HCEC 1CT (cell line): ENCODE data around the gene RSRC2.
"Not testable (repeated sequence)": the region's sequence is repeated elsewhere in the genome, so short reads cannot be mapped to it uniquely, and the experiment has no call there.

Experiments used
- DNase-seq: peaks from one replicate; pipeline ENCODE4 v3.0.0-alpha.2; 2017

The RSRC2 gene

GRCh38 chr12:122483969-122484368, 42.8 kb downstream of the RSRC2 start:
- DNase-seq: no peak

DNA sequence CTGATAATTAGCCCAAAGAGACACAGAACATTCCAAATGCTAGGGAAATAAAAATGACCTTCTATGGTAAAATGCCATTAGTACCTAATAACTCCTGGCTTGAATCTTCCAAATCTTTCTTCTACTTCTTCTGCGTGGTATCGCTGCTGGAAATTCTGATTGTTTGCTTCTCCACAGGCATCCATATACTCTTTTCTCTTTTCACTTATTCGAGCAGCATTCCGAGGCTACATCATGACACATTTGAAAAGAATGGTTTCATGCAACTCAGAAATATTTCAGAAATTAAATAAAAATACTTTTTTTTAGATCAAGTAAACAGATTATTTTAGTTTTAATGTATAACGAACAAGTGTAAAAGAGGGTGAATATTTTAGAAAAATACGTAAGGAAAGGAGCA, 44.9 kb downstream of the RSRC2 start:
- no peak for DNase-seq

DNA sequence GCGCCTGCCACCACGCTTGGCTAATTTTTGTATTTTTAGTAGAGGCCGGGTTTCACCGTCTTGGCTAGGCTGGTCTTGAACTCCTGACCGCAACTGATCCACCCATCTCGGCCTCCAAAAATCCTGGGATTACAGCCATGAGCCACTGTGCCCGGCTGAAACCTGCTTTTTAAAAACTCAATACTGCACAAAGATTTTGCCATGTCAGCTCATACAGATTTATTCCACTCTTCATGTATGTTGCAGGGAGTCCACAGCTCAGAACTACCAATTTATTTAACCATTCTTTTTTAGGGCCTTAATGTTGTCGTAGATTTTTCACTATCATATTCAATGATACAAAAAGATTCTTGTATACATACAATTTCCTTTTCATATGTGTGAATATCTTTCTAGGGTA, 46.0 kb downstream of the RSRC2 start:
- DNase-seq: no peak

GRCh38 chr12:122474324-122474716, 52.4 kb downstream of the RSRC2 start:
- DNase-seq: no peak

DNA sequence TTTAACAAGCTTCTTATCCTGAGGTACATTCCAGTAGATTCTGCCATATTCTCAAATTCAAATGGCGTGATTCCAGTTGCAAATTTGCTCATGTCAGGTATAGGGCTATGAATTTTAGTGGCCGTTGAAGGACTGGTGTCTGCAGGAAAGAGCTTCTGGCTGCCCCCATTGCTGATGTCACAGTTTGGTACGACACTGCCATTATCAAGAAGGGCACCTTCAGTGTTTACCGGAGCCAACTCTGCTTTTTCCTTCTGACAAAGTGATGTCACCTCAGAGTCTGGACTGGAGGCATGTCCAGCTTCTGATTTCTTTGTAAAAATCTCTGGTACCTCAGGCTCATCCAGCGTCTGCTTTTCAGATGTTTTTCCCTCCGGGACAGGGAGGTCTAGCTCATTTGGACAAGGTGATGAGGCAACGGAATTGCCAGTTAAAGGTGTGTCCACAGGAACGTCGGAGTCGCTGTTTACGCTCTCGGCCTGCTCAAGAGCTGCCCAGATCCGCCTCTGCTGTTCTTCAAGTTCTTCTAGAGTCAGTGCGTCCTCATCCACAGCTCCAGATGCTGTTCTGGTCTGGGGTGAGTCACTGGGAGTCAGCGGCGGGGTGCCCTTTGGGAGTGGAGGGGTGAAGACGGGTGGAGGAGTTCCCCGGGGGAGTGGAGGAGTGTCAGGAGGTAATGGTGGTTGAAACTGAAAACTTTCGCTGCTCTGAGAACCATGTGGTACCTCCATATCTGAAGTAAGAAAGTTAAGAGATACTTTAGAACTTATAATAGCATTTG, 53.0 kb downstream of the RSRC2 start:
- peak; percentile 90 for DNase-seq

- peak; percentile 78 for DNase-seq
These were observed 55.2 kb downstream of the RSRC2 start for GRCh38 chr12:122471324-122472226.

GRCh38 chr12:122470576-122470975, 56.2 kb downstream of the RSRC2 start:
- DNase-seq: not testable (repeated sequence)

DNA sequence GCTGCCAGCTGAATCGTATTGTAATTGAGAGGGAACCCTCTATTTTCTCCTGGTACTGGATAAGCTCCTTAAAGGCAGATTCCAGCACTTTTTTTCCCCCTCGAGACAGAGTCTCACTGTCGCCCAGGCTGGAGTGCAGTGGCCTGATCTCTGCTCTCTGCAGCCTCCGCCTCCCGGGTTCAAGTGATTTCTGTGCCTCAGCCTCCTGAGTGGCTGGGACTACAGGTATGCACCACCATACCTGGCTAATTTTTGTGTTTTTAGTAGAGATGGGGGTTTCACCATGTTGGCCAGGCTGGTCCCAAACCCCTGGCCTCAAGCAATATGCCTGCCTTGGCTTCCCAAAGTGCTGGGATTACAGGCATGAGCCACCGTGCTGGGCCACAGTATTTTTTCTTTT, 56.9 kb downstream of the RSRC2 start:
- DNase-seq: not testable (repeated sequence)

GRCh38 chr12:122467983-122468382, 58.8 kb downstream of the RSRC2 start:
- no peak for DNase-seq

DNA sequence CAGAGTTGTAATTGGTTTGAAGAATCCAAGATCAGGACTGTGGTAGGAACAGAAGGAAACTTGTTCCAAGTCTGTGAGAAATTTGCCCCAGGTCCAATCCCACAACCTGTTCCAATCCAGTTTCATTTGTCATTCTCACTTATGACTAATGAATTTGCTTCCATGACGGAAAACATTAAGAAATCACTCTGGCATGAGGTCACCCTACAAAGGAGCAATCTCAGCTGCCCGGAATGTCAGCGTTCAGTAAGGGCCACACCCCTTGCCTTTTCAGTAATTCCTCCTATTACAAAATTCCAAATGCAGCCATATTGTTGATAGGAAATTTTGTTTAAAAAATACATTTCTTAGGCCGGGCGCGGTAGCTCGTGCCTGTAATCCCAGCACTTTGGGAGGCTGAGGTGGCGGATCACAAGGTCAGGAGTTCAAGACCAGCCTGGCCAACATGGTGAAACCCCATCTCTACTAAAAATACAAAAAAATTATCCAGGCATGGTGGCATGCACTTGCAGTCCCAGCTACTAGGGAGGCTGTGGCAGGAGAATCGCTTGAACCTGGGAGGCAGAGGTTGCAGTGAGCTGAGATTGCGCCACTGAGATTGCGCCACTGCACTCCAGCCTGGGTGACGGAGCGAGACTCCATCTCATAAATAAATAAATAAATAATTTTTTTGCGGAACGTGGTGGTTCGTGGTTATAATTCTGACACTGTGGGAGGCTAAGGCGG, 62.3 kb downstream of the RSRC2 start:
- peak; percentile 99 for DNase-seq

DNA sequence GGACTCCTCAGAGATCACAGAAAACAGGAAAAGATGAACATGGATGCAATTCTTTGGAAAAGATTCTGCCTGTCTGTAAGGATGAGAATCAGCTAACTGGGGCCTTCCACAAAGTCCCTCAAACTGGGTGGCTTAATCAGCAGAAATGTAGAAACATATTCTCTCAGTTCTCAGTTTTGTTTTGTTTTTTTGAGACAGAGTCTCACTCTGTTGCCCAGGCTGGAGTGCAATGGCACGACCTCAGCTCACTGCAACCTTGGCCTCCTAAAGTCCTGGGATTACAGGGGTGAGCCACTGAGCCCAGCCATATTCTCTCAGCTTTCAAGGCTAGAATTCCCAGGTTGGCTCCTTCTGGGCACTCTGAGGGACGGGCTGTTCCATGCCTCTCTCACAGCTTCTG, 66.1 kb downstream of the RSRC2 start:
- no peak for DNase-seq

DNA sequence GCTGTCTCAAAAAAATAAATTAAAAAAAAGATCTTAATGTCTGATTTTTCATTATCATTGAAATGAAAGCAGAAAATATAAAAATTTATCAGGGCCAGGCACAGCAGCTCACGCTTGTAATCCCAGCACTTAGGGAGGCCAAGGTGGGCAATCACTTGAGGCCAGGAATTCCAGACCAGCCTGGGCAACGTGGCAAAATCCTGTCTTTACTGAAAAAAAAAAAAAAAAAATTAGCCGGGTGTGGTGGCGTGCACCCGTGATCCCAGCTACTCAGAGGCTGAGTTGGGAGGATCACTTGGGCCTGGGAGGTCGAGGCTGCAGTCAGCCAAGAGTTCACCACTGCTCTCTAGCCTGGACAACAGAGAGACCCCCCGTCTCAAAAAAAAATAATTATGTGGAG, 66.7 kb downstream of the RSRC2 start:
- DNase-seq: no peak

DNA sequence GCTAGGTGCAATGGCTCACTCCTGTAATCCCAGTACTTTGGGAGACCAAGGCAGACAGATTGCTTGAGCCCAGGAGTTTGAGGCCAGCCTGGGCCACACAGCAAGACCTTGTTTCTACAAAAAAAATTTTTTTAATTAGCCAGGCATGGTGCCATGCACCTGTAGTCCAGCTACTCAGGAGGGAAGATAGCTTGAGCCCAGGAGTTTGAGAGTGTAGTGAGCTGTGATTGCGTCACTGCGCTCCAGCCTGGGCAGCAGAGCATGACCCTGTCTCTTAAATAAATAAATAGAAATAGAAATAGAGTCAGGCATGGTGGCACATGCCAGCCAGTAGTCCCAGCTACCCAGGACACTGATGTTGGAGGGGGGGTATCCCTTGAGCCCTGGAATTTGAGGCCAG, 67.5 kb downstream of the RSRC2 start:
- no peak for DNase-seq

GRCh38 chr12:122458105-122459035, 68.4 kb downstream of the RSRC2 start:
- no peak for DNase-seq

- no peak for DNase-seq
These were observed 69.1 kb downstream of the RSRC2 start for GRCh38 chr12:122457627-122458026.

GRCh38 chr12:122454739-122455138, 72.0 kb downstream of the RSRC2 start:
- DNase-seq: no peak

DNA sequence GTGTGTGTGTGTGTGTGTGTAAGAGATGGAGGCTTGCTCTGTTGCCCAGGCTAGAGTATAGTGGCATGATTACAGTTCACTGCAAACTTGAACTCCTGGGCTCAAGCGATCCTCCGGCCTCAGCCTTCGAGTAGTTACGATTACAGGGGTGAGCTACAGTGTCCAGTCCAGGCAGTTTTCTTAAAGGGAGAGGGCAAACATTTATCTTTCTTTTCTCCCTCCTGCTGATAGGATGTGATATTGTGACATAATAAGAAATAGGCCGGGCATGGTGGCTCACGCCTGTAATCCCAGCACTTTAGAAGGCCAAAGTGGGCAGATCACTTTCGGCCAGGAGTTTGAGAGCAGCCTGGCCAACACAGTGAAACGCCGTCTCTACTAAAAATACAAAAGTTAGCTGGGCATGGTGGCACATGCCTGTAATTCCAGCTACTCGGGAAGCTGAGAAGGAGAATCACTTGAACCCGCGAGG, 72.5 kb downstream of the RSRC2 start:
- DNase-seq: no peak
